ENCODE results near the gene MED22.

MED22 gene

DNA sequence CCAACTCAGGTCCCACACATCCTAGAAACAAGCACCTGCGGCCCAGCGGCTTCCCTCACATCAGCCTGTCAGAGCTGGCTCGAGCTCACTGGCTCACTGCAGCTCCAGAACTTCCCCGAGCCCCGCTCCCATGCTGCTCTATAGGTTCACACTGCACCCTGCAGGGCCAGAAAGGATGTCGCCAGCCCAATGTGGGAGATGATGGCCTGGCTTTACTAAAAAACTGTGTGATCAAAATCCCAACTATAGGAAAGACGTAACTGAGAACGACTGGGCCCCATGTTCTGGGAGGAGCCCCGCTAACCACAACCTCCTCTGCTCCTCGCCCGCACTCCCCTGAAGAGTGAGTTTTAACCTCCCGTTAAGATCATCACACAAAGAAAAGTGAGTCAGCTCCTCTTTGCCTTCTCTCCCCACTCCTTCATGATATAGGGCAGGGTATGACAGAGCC is 23.4 kb upstream of the MED22 start:
- no peak for DNase-seq (ENCODE audit: low spot score)
- TF ChIP-seq, protein P1, sequence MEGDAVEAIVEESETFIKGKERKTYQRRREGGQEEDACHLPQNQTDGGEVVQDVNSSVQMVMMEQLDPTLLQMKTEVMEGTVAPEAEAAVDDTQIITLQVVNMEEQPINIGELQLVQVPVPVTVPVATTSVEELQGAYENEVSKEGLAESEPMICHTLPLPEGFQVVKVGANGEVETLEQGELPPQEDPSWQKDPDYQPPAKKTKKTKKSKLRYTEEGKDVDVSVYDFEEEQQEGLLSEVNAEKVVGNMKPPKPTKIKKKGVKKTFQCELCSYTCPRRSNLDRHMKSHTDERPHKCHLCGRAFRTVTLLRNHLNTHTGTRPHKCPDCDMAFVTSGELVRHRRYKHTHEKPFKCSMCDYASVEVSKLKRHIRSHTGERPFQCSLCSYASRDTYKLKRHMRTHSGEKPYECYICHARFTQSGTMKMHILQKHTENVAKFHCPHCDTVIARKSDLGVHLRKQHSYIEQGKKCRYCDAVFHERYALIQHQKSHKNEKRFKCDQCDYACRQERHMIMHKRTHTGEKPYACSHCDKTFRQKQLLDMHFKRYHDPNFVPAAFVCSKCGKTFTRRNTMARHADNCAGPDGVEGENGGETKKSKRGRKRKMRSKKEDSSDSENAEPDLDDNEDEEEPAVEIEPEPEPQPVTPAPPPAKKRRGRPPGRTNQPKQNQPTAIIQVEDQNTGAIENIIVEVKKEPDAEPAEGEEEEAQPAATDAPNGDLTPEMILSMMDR (IDR thresholded peaks at IDR 0.05; ENCODE audit: extremely low read depth, insufficient read depth, missing control alignments), result no peak
- in situ Hi-C loops (cut with MboI; ENCODE audit: low pct_unique_long_range_greater_than_20kb, low sequenced_read_pairs, unreplicated experiment), result no loop called here

DNA sequence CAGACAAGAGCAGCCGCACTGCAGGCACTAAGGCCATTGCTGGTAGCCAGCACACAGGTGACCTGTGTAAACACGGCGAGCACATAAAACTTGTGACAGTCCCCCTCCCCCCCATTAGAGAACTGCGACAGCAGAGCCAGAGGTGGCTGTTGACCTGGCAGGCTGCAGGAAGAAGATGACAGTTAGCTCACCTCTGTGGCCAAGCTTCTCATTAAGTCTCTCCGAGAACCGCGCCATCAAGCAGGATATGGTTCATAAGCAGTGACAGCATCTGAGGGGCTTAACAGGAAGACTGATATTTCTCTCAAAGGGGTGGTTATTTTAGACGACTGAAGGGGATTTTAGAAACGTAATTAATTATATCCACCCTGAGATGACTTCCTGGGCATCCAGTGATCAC is 22.8 kb upstream of the MED22 start:
- in situ Hi-C loops (cut with MboI; ENCODE audit: low pct_unique_long_range_greater_than_20kb, low sequenced_read_pairs, unreplicated experiment), result no loop called here
- no peak for DNase-seq (ENCODE audit: low spot score)
- TF ChIP-seq, protein P1 (IDR thresholded peaks at IDR 0.05; ENCODE audit: extremely low read depth, insufficient read depth, missing control alignments), result no peak

DNA sequence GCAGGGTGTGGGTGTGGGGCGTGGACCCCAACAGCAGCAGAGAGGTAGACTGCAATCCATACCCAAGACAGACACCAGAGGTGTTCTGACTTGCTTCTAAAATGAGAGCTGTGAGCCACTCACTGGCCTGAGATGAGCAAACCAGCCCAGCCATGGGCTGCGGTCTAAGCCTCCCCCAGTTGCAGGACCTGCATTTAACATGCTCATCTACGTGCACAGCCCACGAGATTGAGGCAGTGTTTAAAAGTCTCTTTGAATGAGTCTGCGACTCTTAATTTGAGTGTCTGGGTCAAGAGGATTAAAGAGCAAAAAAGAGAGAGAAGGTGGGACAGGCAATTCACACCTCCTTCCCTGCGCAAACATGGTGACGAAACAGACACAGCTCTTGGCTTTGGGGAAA is 22.0 kb upstream of the MED22 start:
- DNase-seq (ENCODE audit: low spot score), result no peak
- in situ Hi-C loops (cut with MboI; ENCODE audit: low pct_unique_long_range_greater_than_20kb, low sequenced_read_pairs, unreplicated experiment), result no loop called here
- TF ChIP-seq, protein P1 (IDR thresholded peaks at IDR 0.05; ENCODE audit: extremely low read depth, insufficient read depth, missing control alignments), result no peak

DNA sequence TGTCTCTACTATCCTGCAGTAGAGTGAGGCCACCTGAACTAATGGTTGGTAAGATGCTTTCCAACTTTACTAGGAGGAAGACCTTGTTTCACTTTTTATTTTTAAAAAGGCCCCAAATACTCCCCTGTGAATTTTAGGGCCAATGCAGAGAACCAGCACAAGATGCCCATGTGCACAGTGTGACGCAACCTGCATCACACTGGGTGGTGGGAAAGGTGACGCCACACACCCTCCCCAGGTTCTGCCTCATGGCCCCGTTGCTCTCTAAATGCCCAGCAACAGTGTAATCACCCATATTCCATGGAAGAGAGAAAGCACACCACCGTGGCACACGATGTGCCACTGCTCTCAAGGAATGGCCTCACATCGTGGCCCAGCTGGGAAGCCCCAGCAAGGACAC is 21.5 kb upstream of the MED22 start:
- DNase-seq (ENCODE audit: low spot score), result no peak
- in situ Hi-C loops (cut with MboI; ENCODE audit: low pct_unique_long_range_greater_than_20kb, low sequenced_read_pairs, unreplicated experiment), result no loop called here
- TF ChIP-seq, protein P1 (IDR thresholded peaks at IDR 0.05; ENCODE audit: extremely low read depth, insufficient read depth, missing control alignments), result no peak

DNA sequence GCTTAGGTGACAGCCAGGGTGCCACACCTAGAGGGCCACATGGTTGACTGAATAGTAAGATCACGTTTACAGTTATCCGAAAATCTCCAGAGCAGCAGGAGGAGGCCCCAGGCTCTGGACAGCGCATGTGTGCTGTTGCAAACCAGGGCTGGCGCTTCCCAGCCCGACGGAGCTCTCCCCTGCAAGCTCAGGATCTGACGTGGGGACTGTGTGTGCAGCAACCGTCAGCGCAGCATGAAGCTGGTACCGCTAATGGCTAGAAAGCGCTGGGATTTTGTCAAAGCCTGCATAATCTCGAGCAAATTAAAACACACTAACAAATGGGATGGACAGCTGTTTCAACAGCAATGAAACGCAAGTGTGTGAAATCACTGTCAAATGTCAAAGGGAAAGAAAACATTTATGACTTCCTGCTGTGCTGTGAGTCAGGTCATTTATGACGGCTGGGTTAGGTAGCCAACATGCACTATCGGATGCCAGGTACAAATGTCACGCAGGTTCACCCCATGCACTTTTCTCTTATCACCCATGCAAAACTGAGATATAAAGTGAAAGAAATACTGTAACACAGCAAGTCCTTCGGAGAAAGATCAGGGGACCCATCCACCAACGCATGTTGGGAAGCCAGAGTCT is 20.4 kb upstream of the MED22 start:
- TF ChIP-seq, protein P1 (IDR thresholded peaks at IDR 0.05; ENCODE audit: extremely low read depth, insufficient read depth, missing control alignments), result no peak
- no peak for DNase-seq (ENCODE audit: low spot score)
- in situ Hi-C loops (cut with MboI; ENCODE audit: low pct_unique_long_range_greater_than_20kb, low sequenced_read_pairs, unreplicated experiment), result no loop called here

DNA sequence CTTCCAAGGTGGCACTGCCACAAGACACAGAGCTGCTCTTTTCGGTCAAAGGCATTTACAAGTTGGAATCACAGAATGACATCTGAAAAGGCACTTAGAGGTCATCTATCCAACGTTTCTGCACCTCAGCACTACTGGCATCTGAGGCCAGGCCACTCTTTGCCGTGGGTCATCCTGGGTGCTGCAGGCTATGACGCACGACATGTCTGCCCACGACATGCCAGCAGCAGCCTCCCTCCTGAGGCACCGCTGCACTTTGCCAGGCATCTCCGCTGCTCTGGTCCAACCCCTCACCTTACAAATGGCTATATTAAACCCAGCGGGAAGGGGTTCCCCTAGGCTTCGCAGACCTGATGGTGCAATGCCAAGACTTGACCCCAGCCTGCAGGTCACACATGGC is 19.8 kb upstream of the MED22 start:
- TF ChIP-seq, protein P1 (IDR thresholded peaks at IDR 0.05; ENCODE audit: extremely low read depth, insufficient read depth, missing control alignments), result no peak
- DNase-seq (ENCODE audit: low spot score), result no peak
- in situ Hi-C loops (cut with MboI; ENCODE audit: low pct_unique_long_range_greater_than_20kb, low sequenced_read_pairs, unreplicated experiment), result no loop called here

Measured in GM13977 (cell line).